HepG2 (cell line): ENCODE results near the gene LIM2. TPM values are rescaled to one million over a fixed set of nuclear protein-coding genes. Genes with fewer than 3 reads are reported as not detected.

Experiments used
- EZH2 ChIP-seq: conservative IDR thresholded peaks from 2 replicates; pipeline ENCODE4 v1.6.1; 2012; ENCODE audit warnings: mild to moderate bottlenecking, low read depth, low read length, moderate library complexity
- GPBP1L1 ChIP-seq: sonication (generic); formaldehyde crosslinking; IDR thresholded peaks from 2 replicates; pipeline ENCODE4 v1.5.0; 2020; ENCODE audit warnings: mild to moderate bottlenecking, missing genetic modification reagents
- IRX3 ChIP-seq: sonication (generic); formaldehyde crosslinking; IDR thresholded peaks from 2 replicates; pipeline ENCODE4 v1.8.1; 2023; ENCODE audit warnings: mild to moderate bottlenecking, low read depth, missing genetic modification reagents, borderline replicate concordance
- ISL2 ChIP-seq: sonication (generic); formaldehyde crosslinking; IDR thresholded peaks from 2 replicates; pipeline ENCODE4 v1.5.0; 2020; ENCODE audit warnings: missing genetic modification reagents
- KDM1A ChIP-seq: IDR thresholded peaks from 2 replicates; pipeline ENCODE4 v1.6.1; 2016; ENCODE audit warnings: missing compliant biosample characterization
- MAF1 ChIP-seq: sonication (generic); formaldehyde crosslinking; IDR thresholded peaks from 2 replicates; pipeline ENCODE4 v1.5.0; 2020; ENCODE audit warnings: missing genetic modification reagents, borderline replicate concordance
- MATR3 ChIP-seq: sonication (generic); formaldehyde crosslinking; IDR thresholded peaks from 2 replicates; pipeline ENCODE4 v1.4.0; 2020; ENCODE audit warnings: missing genetic modification reagents
- MYC ChIP-seq: sonication (generic); formaldehyde crosslinking; IDR thresholded peaks from 2 replicates; pipeline ENCODE4 v1.9.0; 2021; ENCODE audit warnings: missing genetic modification reagents, borderline replicate concordance
- MZF1 ChIP-seq: sonication (generic); formaldehyde crosslinking; IDR thresholded peaks from 2 replicates; pipeline ENCODE4 v1.8.1; 2023; ENCODE audit warnings: mild to moderate bottlenecking, missing genetic modification reagents, borderline replicate concordance
- NRL ChIP-seq: sonication (generic); formaldehyde crosslinking; IDR thresholded peaks from 2 replicates; pipeline ENCODE4 v1.5.0; 2020; ENCODE audit warnings: missing genetic modification reagents, mild to moderate bottlenecking, moderate library complexity, borderline replicate concordance
- RBM39 ChIP-seq: fragments of 200-400 bp; formaldehyde crosslinking; IDR thresholded peaks from one replicate; pipeline ENCODE4 v1.6.1; 2018; ENCODE audit warnings: antibody characterized with exemption, mild to moderate bottlenecking, low read depth, low read length; ENCODE audit not compliant: poor library complexity, severe bottlenecking
- RFXAP ChIP-seq: sonication (generic); formaldehyde crosslinking; IDR thresholded peaks from 2 replicates; pipeline ENCODE4 v1.4.0; 2020; ENCODE audit warnings: missing genetic modification reagents, borderline replicate concordance
- TGIF2 ChIP-seq: IDR thresholded peaks from 2 replicates; pipeline ENCODE4 v1.6.1; 2016; ENCODE audit warnings: control low read depth, missing compliant biosample characterization
- YEATS4 ChIP-seq: sonication (generic); formaldehyde crosslinking; IDR thresholded peaks from 2 replicates; pipeline ENCODE4 v1.4.0; 2020; ENCODE audit warnings: missing genetic modification reagents, borderline replicate concordance
- ZNF180 ChIP-seq: sonication (generic); formaldehyde crosslinking; IDR thresholded peaks from 2 replicates; pipeline ENCODE4 v1.4.0; 2020; ENCODE audit warnings: low read depth, missing genetic modification reagents, borderline replicate concordance
- ZNF616 ChIP-seq: sonication (generic); formaldehyde crosslinking; IDR thresholded peaks from 2 replicates; pipeline ENCODE4 v1.5.0; 2020; ENCODE audit warnings: low read depth, mild to moderate bottlenecking, missing genetic modification reagents
- polyA plus RNA-seq, 8 experiments: library from polyadenylated mRNA; depleted of rRNA in 3 of 8; stranded (reverse) in 7 of 8; unstranded in 1 of 8; fragments of >200 nt; fragmentation: Illumina TruSeq in 4 of 8; extraction: Trizol in 4 of 8; gene quantifications; 2 replicates each; pipeline versions ENCODE4 v1.2.1 to v1.2.3, GENCODE V29; 2011 to 2016; ENCODE audit warnings: low read depth in 4 of 8, missing spikeins in 1 of 8, mixed read lengths in 1 of 8; ENCODE audit not compliant: insufficient read depth in 1 of 8
- total RNA-seq, 5 experiments: library from RNA; depleted of rRNA; stranded (reverse); fragments of >200 nt; fragmentation: Illumina TruSeq; extraction: Trizol; gene quantifications; 2 replicates each; pipeline ENCODE4 v1.2.3, GENCODE V29; 2016; ENCODE audit warnings: low read depth in 1 of 5
- TF ChIP-seq, protein P1 (sequence below): sonication (generic); formaldehyde crosslinking; IDR thresholded peaks from 2 replicates; pipeline ENCODE4 v1.5.0; 2020; ENCODE audit warnings: mild to moderate bottlenecking, missing genetic modification reagents, borderline replicate concordance
- TF ChIP-seq, protein P2 (sequence below): IDR thresholded peaks from 2 replicates; pipeline ENCODE4 v1.4.0; 2020; ENCODE audit warnings: mild to moderate bottlenecking, missing genetic modification reagents

The LIM2 gene
- total and polyA plus RNA-seq, 2 of the 13 experiments (the other 11 are each of a cell fraction or from before 2014, with no cell fraction given): 1.3 TPM; not detected in 1

- peak; percentile 82 for TF ChIP-seq ZNF616 (CRISPR knock-in tag)
- no peak for TF ChIP-seq RBM39
- no peak for TF ChIP-seq EZH2
- TF ChIP-seq, protein P1, sequence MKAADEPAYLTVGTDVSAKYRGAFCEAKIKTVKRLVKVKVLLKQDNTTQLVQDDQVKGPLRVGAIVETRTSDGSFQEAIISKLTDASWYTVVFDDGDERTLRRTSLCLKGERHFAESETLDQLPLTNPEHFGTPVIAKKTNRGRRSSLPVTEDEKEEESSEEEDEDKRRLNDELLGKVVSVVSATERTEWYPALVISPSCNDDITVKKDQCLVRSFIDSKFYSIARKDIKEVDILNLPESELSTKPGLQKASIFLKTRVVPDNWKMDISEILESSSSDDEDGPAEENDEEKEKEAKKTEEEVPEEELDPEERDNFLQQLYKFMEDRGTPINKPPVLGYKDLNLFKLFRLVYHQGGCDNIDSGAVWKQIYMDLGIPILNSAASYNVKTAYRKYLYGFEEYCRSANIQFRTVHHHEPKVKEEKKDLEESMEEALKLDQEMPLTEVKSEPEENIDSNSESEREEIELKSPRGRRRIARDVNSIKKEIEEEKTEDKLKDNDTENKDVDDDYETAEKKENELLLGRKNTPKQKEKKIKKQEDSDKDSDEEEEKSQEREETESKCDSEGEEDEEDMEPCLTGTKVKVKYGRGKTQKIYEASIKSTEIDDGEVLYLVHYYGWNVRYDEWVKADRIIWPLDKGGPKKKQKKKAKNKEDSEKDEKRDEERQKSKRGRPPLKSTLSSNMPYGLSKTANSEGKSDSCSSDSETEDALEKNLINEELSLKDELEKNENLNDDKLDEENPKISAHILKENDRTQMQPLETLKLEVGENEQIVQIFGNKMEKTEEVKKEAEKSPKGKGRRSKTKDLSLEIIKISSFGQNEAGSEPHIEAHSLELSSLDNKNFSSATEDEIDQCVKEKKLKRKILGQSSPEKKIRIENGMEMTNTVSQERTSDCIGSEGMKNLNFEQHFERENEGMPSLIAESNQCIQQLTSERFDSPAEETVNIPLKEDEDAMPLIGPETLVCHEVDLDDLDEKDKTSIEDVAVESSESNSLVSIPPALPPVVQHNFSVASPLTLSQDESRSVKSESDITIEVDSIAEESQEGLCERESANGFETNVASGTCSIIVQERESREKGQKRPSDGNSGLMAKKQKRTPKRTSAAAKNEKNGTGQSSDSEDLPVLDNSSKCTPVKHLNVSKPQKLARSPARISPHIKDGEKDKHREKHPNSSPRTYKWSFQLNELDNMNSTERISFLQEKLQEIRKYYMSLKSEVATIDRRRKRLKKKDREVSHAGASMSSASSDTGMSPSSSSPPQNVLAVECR (CRISPR knock-in tag): peak; percentile 86
- TF ChIP-seq KDM1A: no peak
- TF ChIP-seq RFXAP (CRISPR knock-in tag): no peak
- no peak for TF ChIP-seq MATR3 (CRISPR knock-in tag)
- TF ChIP-seq, protein P2, sequence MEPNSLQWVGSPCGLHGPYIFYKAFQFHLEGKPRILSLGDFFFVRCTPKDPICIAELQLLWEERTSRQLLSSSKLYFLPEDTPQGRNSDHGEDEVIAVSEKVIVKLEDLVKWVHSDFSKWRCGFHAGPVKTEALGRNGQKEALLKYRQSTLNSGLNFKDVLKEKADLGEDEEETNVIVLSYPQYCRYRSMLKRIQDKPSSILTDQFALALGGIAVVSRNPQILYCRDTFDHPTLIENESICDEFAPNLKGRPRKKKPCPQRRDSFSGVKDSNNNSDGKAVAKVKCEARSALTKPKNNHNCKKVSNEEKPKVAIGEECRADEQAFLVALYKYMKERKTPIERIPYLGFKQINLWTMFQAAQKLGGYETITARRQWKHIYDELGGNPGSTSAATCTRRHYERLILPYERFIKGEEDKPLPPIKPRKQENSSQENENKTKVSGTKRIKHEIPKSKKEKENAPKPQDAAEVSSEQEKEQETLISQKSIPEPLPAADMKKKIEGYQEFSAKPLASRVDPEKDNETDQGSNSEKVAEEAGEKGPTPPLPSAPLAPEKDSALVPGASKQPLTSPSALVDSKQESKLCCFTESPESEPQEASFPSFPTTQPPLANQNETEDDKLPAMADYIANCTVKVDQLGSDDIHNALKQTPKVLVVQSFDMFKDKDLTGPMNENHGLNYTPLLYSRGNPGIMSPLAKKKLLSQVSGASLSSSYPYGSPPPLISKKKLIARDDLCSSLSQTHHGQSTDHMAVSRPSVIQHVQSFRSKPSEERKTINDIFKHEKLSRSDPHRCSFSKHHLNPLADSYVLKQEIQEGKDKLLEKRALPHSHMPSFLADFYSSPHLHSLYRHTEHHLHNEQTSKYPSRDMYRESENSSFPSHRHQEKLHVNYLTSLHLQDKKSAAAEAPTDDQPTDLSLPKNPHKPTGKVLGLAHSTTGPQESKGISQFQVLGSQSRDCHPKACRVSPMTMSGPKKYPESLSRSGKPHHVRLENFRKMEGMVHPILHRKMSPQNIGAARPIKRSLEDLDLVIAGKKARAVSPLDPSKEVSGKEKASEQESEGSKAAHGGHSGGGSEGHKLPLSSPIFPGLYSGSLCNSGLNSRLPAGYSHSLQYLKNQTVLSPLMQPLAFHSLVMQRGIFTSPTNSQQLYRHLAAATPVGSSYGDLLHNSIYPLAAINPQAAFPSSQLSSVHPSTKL (CRISPR knock-in tag): peak; percentile 58
- peak; percentile 79 for TF ChIP-seq MYC
- TF ChIP-seq TGIF2 (CRISPR knock-in tag): 0 out of 2 replicates have a peak, but pooled peaks have one; percentile 10
- 0 out of 2 replicates have a peak, but pooled peaks have one; percentile 67 for TF ChIP-seq IRX3 (CRISPR knock-in tag)
- TF ChIP-seq GPBP1L1 (CRISPR knock-in tag): no peak
- TF ChIP-seq YEATS4 (CRISPR knock-in tag): peak; percentile 68; the same call in 1 of the 2 replicates
- TF ChIP-seq ISL2 (CRISPR knock-in tag): 0 out of 2 replicates have a peak, but pooled peaks have one; percentile 27
- TF ChIP-seq NRL (CRISPR knock-in tag): no peak
- TF ChIP-seq ZNF180 (CRISPR knock-in tag): no peak
- TF ChIP-seq MAF1 (CRISPR knock-in tag): peak; percentile 66; the same call in 1 of the 2 replicates
- TF ChIP-seq MZF1 (CRISPR knock-in tag): no peak
Measured at GRCh38 chr19:51367565-51368365, 20.0 kb downstream of the LIM2 start (continued).
